ENCODE measurements around the gene SLC25A33. TPM values are rescaled to one million over a fixed set of nuclear protein-coding genes. Genes with fewer than 3 reads are reported as not detected.
"Not testable (repeated sequence)": the region's sequence is repeated elsewhere in the genome, so short reads cannot be mapped to it uniquely, and the experiment has no call there.

SLC25A33 gene
- total and polyA plus RNA-seq, 7 donors: 1.7 to 26.8 (median 7.7) TPM

- WGBS, 3 donors: 70 to 81% (median 72%) methylated on average over 8 of the region's 8 CpGs
- no peaks in the 10 kb centered on the region for H3K9me3 ChIP-seq
- no peaks in the 10 kb centered on the region for H3K27me3 ChIP-seq (ENCODE audit: insufficient read depth in 3 of 3, low read length in 2 of 3)
- peaks cover 13% of the 10 kb centered on the region for H3K4me1 ChIP-seq
- intact Hi-C loops (cut with DNase I): no loop called here
- H3K27ac ChIP-seq: no peak overlapping the region
- H3K4me3 ChIP-seq: no peak overlapping the region
- no peak for ATAC-seq
- no peaks in the 10 kb centered on the region for H3K36me3 ChIP-seq (ENCODE audit: insufficient read depth in 1 of 2, low read depth in 1 of 2)
- no peak for TF ChIP-seq CTCF (IDR thresholded peaks at IDR 0.05)
- DNase-seq: no peak
Measured at GRCh38 chr1:9506901-9507300, 32.4 kb upstream of the SLC25A33 start.

GRCh38 chr1:9510130-9510529 lies 29.1 kb upstream of the SLC25A33 start:
- intact Hi-C loops (cut with DNase I): no loop called here
- Histone ChIP-seq H3K36me3 (ENCODE audit: insufficient read depth in 1 of 2, low read depth in 1 of 2) (no peaks in the 10 kb centered on the region), H3K27ac (no peak overlapping the region), H3K4me1 (no peaks in the 10 kb centered on the region), H3K4me3 (no peak overlapping the region), H3K27me3 (ENCODE audit: insufficient read depth in 3 of 3, low read length in 2 of 3) (no peaks in the 10 kb centered on the region), H3K9me3 (no peaks in the 10 kb centered on the region)
- 92 to 95% (median 95%) methylated on average over 6 of the region's 6 CpGs for WGBS, 3 donors
- no peak for DNase-seq
- TF ChIP-seq CTCF (IDR thresholded peaks at IDR 0.05): no peak
- no peak for ATAC-seq

- peaks cover 10% of the 10 kb centered on the region for H3K4me1 ChIP-seq
- intact Hi-C loops (cut with DNase I); DNase-seq; H3K27ac ChIP-seq; H3K27me3 ChIP-seq (ENCODE audit: insufficient read depth in 3 of 3, low read length in 2 of 3); H3K36me3 ChIP-seq (ENCODE audit: insufficient read depth in 1 of 2, low read depth in 1 of 2); H3K9me3 ChIP-seq; H3K4me3 ChIP-seq; ATAC-seq: not testable (repeated sequence)
- WGBS, 3 donors: 91 to 93% (median 91%) methylated on average over 9 of the region's 9 CpGs
Measured at GRCh38 chr1:9515550-9515949, 23.7 kb upstream of the SLC25A33 start.

- peaks cover 10% of the 10 kb centered on the region for H3K4me1 ChIP-seq
- no peaks in the 10 kb centered on the region for H3K9me3 ChIP-seq
- 31 to 62% (median 40%) methylated on average over 10 of the region's 10 CpGs for WGBS, 3 donors
- ATAC-seq: peak; percentile 93 to 97 (median 96)
- peak overlapping the region; percentile 77 for H3K27ac ChIP-seq
- no peaks in the 10 kb centered on the region for H3K27me3 ChIP-seq (ENCODE audit: insufficient read depth in 3 of 3, low read length in 2 of 3)
- no peak overlapping the region for H3K4me3 ChIP-seq
- peak; percentile 76 to 95 for DNase-seq
- H3K36me3 ChIP-seq (ENCODE audit: insufficient read depth in 1 of 2, low read depth in 1 of 2): no peaks in the 10 kb centered on the region
- TF ChIP-seq CTCF (IDR thresholded peaks at IDR 0.05): no peak
- intact Hi-C loops (cut with DNase I): no loop called here
Measured at GRCh38 chr1:9518454-9518998, 20.7 kb upstream of the SLC25A33 start.

GRCh38 chr1:9520411-9520810 lies 18.9 kb upstream of the SLC25A33 start:
- no peaks in the 10 kb centered on the region for H3K36me3 ChIP-seq (ENCODE audit: insufficient read depth in 1 of 2, low read depth in 1 of 2)
- peaks cover 10% of the 10 kb centered on the region for H3K4me1 ChIP-seq
- DNase-seq: no peak
- WGBS, 3 donors: 63 to 64% (median 64%) methylated on average over 7 to 8 of the region's 8 CpGs
- H3K4me3 ChIP-seq: no peak overlapping the region
- TF ChIP-seq CTCF (IDR thresholded peaks at IDR 0.05): no peak
- no peak for ATAC-seq
- intact Hi-C loops (cut with DNase I): no loop called here
- no peaks in the 10 kb centered on the region for H3K9me3 ChIP-seq
- H3K27ac ChIP-seq: no peak overlapping the region
- no peaks in the 10 kb centered on the region for H3K27me3 ChIP-seq (ENCODE audit: insufficient read depth in 3 of 3, low read length in 2 of 3)
